T-cell (primary cell): ENCODE data around the gene C2CD5. TPM values are rescaled to one million over a fixed set of nuclear protein-coding genes. Genes with fewer than 3 reads are reported as not detected.

Experiments
- ATAC-seq, 4 experiments: fragments of 200-7000 bp in 3 of 4; fragments of 150-1000 bp in 1 of 4; cut with Tn5 transposase; replicated peaks in 1 of 4; 1 replicate in 3 of 4; 2 replicates in 1 of 4; pipeline ENCODE4 v1.10.0; 2021; ENCODE audit warnings: moderate library complexity in 3 of 4, mild to moderate bottlenecking in 2 of 4, moderate number of reproducible peaks in 1 of 4
- CTCF ChIA-PET, 2 donors: fragments of 300-600 bp; sonication (Branson Sonifier 250); formaldehyde crosslinking; loops; one replicate each; lab custom pipeline; 2022; ENCODE audit warnings: antibody characterized with exemption in 2 of 2; lab: Charles Lee
- POLR2A ChIA-PET, 2 donors: fragments of 300-600 bp; sonication (Branson Sonifier 250); formaldehyde crosslinking; loops; one replicate each; lab custom pipeline; 2022; ENCODE audit warnings: antibody characterized with exemption in 2 of 2; lab: Charles Lee
- DNase-seq, 35 experiments: peaks; one replicate each; pipeline versions ENCODE4 v3.0.0 to v3.0.0-alpha.2; 2013 to 2023
- H3K27ac ChIP-seq: one replicate; pipeline ENCODE4 v1.5.1; 2013; ENCODE audit warnings: low read length
- H3K27me3 ChIP-seq, 2 experiments: replicated peaks in 1 of 2; 1 replicate in 1 of 2; 2 replicates in 1 of 2; pipeline versions ENCODE4 v1.6.1 to v1.7.0; 2013; ENCODE audit warnings: low read length in 1 of 2, mixed read lengths in 1 of 2; ENCODE audit not compliant: control insufficient read depth in 2 of 2, insufficient read depth in 2 of 2; ENCODE audit errors: extremely low read depth in 1 of 2
- H3K36me3 ChIP-seq, 2 donors: 1 replicate in 1 of 2; 2 replicates in 1 of 2; pipeline versions ENCODE4 v1.6.1 to v1.7.0; 2013; ENCODE audit warnings: low read length in 1 of 2; ENCODE audit not compliant: control insufficient read depth in 2 of 2, insufficient read depth in 1 of 2; ENCODE audit errors: extremely low read depth in 1 of 2
- H3K4me1 ChIP-seq, 2 experiments: 1 replicate in 1 of 2; 2 replicates in 1 of 2; pipeline versions ENCODE4 v1.6.1 to v1.7.0; 2013; ENCODE audit warnings: low read length in 2 of 2, mixed read lengths in 1 of 2; ENCODE audit not compliant: insufficient read depth in 2 of 2, control insufficient read depth in 1 of 2; ENCODE audit errors: extremely low read depth in 1 of 2
- H3K4me3 ChIP-seq, 2 donors: 1 replicate in 1 of 2; 2 replicates in 1 of 2; pipeline versions ENCODE4 v1.5.1 to v1.7.0; 2013; ENCODE audit warnings: mild to moderate bottlenecking in 2 of 2, low read length in 1 of 2, moderate library complexity in 1 of 2; ENCODE audit not compliant: control insufficient read depth in 1 of 2; ENCODE audit errors: extremely low read depth in 1 of 2
- H3K9me3 ChIP-seq: 2 replicates; pipeline ENCODE4 v1.7.0; 2013
- H3K27ac Mint-ChIP-seq, 2 donors: one replicate each; pipeline ENCODE4 v1.8.0; 2020 to 2021; ENCODE audit warnings: mild to moderate bottlenecking in 2 of 2, mixed read lengths in 2 of 2
- H3K27me3 Mint-ChIP-seq, 2 donors: one replicate each; pipeline ENCODE4 v1.8.0; 2021 to 2022; ENCODE audit warnings: mixed read lengths in 2 of 2
- H3K36me3 Mint-ChIP-seq: one replicate; pipeline ENCODE4 v1.8.0; 2021; ENCODE audit warnings: mixed read lengths
- H3K4me1 Mint-ChIP-seq, 3 donors: one replicate each; pipeline ENCODE4 v1.8.0; 2020 to 2022; ENCODE audit warnings: mixed read lengths in 3 of 3, mild to moderate bottlenecking in 1 of 3
- H3K4me3 Mint-ChIP-seq, 3 donors: one replicate each; pipeline ENCODE4 v1.8.0; 2020 to 2022; ENCODE audit warnings: mild to moderate bottlenecking in 3 of 3, mixed read lengths in 3 of 3, moderate library complexity in 3 of 3
- H3K9me3 Mint-ChIP-seq, 3 donors: one replicate each; pipeline ENCODE4 v1.8.0; 2020 to 2022; ENCODE audit warnings: mixed read lengths in 3 of 3
- WGBS: methylation state at CpG from one replicate; pipeline ENCODE4 v1.1.5; 2013; ENCODE audit warnings: missing lambda C conversion rate; ENCODE audit not compliant: insufficient coverage; 5-methylcytosine and 5-hydroxymethylcytosine counted together
- total RNA-seq, 35 experiments: library from RNA in 6 of 35; stranded (reverse) in 6 of 35; fragments of 120-200 nt in 1 of 35; gene quantifications; one replicate each; pipeline versions ENCODE4 v1.2.1 to v1.2.4 and lab custom pipeline; 2013 to 2026

Gene C2CD5
- total RNA-seq, 5 donors from 2014 or later (not counting 1 experiment from before 2014, with no cell fraction given) = 34.6 to 44.9 (median 42.6) TPM

DNA sequence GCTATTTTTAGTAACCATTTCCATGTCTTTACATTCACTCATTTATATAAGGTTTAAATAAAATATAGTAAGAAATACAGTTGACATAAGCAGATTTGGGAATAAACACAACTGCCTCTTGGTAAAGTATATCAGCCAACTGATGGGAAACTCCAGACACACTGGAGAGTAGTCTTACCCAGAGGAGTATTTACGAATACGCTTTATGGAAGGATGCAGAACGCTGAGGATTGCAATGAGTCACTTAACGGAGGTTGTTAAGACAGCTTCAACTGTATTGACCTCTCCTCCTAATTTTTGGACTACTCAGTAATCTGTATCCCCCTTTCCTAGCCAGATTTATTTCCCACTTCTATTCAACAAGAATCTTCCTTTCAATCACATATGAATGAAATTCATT lies 6.0 kb downstream of the C2CD5 start:
- Mint-ChIP-seq H3K4me3 (no peak overlapping the region), H3K4me1 (peaks cover 71 to 76% (median 73%) of the 10 kb centered on the region in 3 donors), H3K27ac (no peak overlapping the region), H3K9me3 (no peaks in the 10 kb centered on the region), H3K27me3 (no peaks in the 10 kb centered on the region), H3K36me3 (peaks cover 30% of the 10 kb centered on the region)
- no peak for ATAC-seq
- Histone ChIP-seq H3K27me3 (no peaks in the 10 kb centered on the region), H3K36me3 (peaks cover 2 to 5% of the 10 kb centered on the region in 2 donors), H3K27ac (no peak overlapping the region), H3K4me3 (no peak overlapping the region), H3K4me1 (peaks cover 17 to 29% of the 10 kb centered on the region in 2 experiments), H3K9me3 (no peaks in the 10 kb centered on the region)
- ChIA-PET CTCF (no interaction called here), POLR2A (no interaction called here)
- WGBS = no CpG with 5 or more reads among the region's 4 CpGs
- DNase-seq = no peak

DNA sequence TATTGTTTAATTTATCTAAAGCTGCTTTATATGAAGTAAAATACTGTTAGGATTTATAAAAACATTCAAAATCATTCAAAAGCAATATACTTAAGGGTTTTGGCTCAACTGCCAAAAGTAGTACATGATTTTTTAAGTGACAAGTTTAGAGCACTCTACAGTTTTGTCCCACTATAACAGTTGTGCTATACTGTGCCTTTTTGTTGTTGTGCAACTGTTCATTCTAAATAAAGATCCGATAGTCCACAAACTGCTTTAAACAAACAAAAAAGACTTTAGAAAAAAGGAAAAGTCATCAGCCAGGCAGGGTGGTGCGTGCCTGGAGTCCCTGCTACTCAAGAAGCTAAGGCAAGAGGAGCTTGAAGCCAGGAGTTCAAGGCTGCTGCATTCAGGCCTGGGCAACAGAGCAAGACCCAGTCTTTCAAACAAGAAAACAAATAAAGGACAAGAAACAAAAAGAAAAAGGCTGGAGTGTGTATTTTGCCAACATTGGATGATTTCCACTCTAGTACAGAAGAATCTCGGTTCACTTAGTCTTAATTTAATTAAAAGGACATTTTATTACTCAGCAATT lies 7.3 kb downstream of the C2CD5 start:
- peaks cover 6 to 20% of the 10 kb centered on the region in 2 experiments for H3K4me1 ChIP-seq
- H3K9me3 Mint-ChIP-seq = no peaks in the 10 kb centered on the region

DNA sequence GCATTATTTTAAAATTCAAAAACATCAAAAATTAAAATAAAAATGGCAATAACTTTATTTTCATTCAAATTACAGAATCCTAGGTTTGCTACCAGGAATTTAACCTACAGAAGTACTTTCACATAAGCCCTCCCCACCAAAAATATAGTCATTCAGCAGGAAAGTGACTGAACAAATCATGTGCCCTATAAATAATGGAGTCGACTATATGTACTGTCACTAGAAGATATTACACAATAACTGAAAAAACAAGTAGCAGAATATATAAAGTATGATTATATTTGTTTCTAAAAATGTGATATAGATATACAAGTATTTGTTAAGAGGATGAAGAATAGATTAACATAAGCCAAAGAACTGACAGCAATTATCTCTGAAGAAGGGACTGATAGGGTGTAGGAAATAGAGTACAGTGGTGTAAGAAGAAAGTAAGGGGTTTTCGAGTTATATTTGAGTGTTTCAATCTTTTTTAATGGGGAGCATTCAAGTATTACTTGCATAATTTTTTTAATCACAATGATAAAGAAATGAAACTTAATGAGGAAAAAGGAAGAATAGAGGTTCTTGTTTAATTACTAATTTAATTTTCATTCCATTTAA lies 7.9 kb downstream of the C2CD5 start:
- no peaks in the 10 kb centered on the region for H3K27me3 ChIP-seq
- ATAC-seq (no peak), DNase-seq (no peak)
- no peaks in the 10 kb centered on the region for H3K9me3 Mint-ChIP-seq
- no peak overlapping the region for H3K27ac ChIP-seq
- H3K36me3 Mint-ChIP-seq = peaks cover 40% of the 10 kb centered on the region
- no peaks in the 10 kb centered on the region for H3K9me3 ChIP-seq
- no peak overlapping the region for H3K27ac Mint-ChIP-seq
- H3K4me1 Mint-ChIP-seq = peaks cover 59 to 65% (median 61%) of the 10 kb centered on the region in 3 donors
- no peak overlapping the region for H3K4me3 ChIP-seq
- POLR2A ChIA-PET = interaction anchor here (0.6 kb wide), 2 partner anchors 31 to 39 kb away, joined by 3 read pairs; no protein-coding TSS in a partner anchor
- no peak overlapping the region for H3K4me3 Mint-ChIP-seq
- no CpG with 5 or more reads among the region's 2 CpGs for WGBS
- peaks cover 1 to 20% of the 10 kb centered on the region in 2 experiments for H3K4me1 ChIP-seq
- CTCF ChIA-PET = interaction anchor here in 1 of 2 donors (1.4 kb wide), 1 partner anchor 15 kb away, joined by 5 read pairs; no protein-coding TSS in a partner anchor
- H3K27me3 Mint-ChIP-seq = no peaks in the 10 kb centered on the region
- H3K36me3 ChIP-seq = peaks cover 13 to 22% of the 10 kb centered on the region in 2 donors

More for the DNA sequence above, 7.3 kb downstream of the C2CD5 start:
- ATAC-seq (no peak), DNase-seq (no peak)
- Mint-ChIP-seq H3K36me3 (peaks cover 40% of the 10 kb centered on the region), H3K27me3 (no peaks in the 10 kb centered on the region), H3K27ac (no peak overlapping the region), H3K4me1 (peaks cover 65 to 71% (median 68%) of the 10 kb centered on the region in 3 donors), H3K4me3 (no peak overlapping the region)
- Histone ChIP-seq H3K36me3 (peaks cover 10 to 17% of the 10 kb centered on the region in 2 donors), H3K27me3 (no peaks in the 10 kb centered on the region), H3K4me3 (no peak overlapping the region), H3K27ac (no peak overlapping the region), H3K9me3 (no peaks in the 10 kb centered on the region)
- 90% methylated on average over 2 of the region's 3 CpGs for WGBS
- ChIA-PET POLR2A (interaction anchor here in 1 of 2 donors (0.6 kb wide), 1 partner anchor 32 kb away, joined by 3 read pairs; no protein-coding TSS in a partner anchor), CTCF (interaction anchor here in 1 of 2 donors (0.6 kb wide), 1 partner anchor 501 kb away, joined by 5 read pairs; no protein-coding TSS in a partner anchor)

DNA sequence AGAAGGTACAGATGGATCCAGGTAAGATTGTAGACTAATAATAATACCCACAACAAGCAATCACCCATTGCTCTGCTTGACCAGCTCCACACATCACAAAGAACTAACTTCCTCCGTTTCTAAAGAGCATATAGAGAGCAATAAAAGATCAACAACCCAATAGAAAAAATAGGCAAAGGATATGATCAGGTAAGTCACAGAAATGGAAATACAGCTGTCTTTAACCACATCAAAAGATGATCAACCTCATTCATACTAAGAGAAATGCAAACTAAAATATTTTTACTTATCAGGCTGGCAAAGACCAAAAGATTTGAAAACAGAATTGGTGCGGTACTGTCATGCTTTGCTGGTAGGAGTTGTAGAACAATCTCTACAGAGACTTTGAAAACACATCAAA lies 8.9 kb downstream of the C2CD5 start:
- no peak overlapping the region for H3K4me3 ChIP-seq
- H3K4me1 Mint-ChIP-seq = peaks cover 52 to 57% (median 56%) of the 10 kb centered on the region in 3 donors
- peak overlapping the region; percentile 39 to 44 for H3K27ac Mint-ChIP-seq
- peaks cover 0 to 20% of the 10 kb centered on the region in 2 experiments for H3K4me1 ChIP-seq
- peaks cover 41% of the 10 kb centered on the region for H3K36me3 Mint-ChIP-seq
- H3K9me3 ChIP-seq = no peaks in the 10 kb centered on the region
- peaks cover 13 to 27% of the 10 kb centered on the region in 2 donors for H3K36me3 ChIP-seq
- DNase-seq (peak in 1 of 35 experiments; percentile 28), ATAC-seq (peak in 3 of 4 experiments; percentile 53 to 74 (median 56))
- no peaks in the 10 kb centered on the region for H3K9me3 Mint-ChIP-seq
- no peaks in the 10 kb centered on the region for H3K27me3 ChIP-seq
- no CpG with 5 or more reads among the region's 2 CpGs for WGBS
- CTCF ChIA-PET = interaction anchor here (0.5 to 1.4 kb wide), 3 partner anchors 16 to 838 kb away, joined by 3 to 5 read pairs (median 5); no protein-coding TSS in a partner anchor
- no peak overlapping the region for H3K4me3 Mint-ChIP-seq
- no peaks in the 10 kb centered on the region for H3K27me3 Mint-ChIP-seq
- POLR2A ChIA-PET = interaction anchor here in 1 of 2 donors (0.6 kb wide), 2 partner anchors 34 to 38 kb away, joined by 3 read pairs; no protein-coding TSS in a partner anchor
- no peak overlapping the region for H3K27ac ChIP-seq

DNA sequence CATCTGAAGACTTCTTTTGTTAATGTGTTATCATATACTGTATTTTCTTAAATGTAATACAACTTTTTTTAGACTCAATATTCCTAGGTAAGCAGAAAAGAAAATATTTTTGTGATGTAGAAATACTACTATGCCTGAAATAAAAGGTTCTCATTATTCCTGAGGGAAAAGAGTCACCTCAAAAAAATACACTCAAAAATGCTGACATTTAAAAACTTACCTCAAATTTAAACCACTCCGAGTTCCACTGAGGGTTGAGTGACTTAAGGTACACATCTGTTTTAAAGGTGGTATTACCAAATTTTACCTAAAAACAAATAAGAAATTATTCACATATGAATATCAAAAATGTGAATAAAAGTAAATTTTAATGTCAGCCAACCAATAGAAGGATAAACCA lies 9.3 kb downstream of the C2CD5 start:
- peaks cover 38% of the 10 kb centered on the region for H3K36me3 Mint-ChIP-seq
- CTCF ChIA-PET = interaction anchor here (0.5 to 1.4 kb wide), 2 partner anchors 17 to 837 kb away, joined by 5 read pairs; no protein-coding TSS in a partner anchor

DNA sequence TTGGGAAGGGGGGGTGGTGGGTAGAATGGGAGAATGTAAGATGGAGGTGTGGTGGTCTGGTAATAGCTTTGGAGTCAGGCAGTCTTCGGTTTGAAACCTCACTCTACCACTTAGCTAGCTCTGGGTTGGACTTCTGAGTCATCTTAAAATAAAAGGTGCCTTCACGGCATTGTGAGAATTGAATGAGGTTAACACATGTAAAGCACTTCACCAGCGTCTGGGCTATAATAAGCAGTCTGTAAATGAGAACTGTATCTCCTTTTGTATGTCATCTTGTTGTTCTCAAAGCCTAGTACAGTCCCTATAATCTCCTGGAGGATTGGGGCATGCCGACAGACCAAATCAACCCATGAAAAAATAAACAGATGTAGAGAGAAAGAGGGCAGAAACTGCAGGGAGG lies 11.2 kb downstream of the C2CD5 start:
- peaks cover 32% of the 10 kb centered on the region for H3K36me3 Mint-ChIP-seq
- peak overlapping the region in 1 of 2 donors; percentile 26 for H3K27ac Mint-ChIP-seq
- H3K4me1 Mint-ChIP-seq = peaks cover 36 to 43% (median 39%) of the 10 kb centered on the region in 3 donors
- ATAC-seq (peak in 1 of 4 experiments; percentile 16), DNase-seq (no peak)
- H3K36me3 ChIP-seq = peaks cover 13 to 31% of the 10 kb centered on the region in 2 donors
- no peaks in the 10 kb centered on the region for H3K9me3 Mint-ChIP-seq
- ChIA-PET CTCF (interaction anchor here in 1 of 2 donors (0.8 kb wide), 1 partner anchor 19 kb away, joined by 3 read pairs; no protein-coding TSS in a partner anchor), POLR2A (no interaction called here)
- no CpG with 5 or more reads among the region's 4 CpGs for WGBS
- no peak overlapping the region for H3K4me3 Mint-ChIP-seq
- peaks cover 0 to 9% of the 10 kb centered on the region in 2 experiments for H3K4me1 ChIP-seq
- H3K4me3 ChIP-seq = no peak overlapping the region
- H3K27me3 ChIP-seq = no peaks in the 10 kb centered on the region
- H3K9me3 ChIP-seq = no peaks in the 10 kb centered on the region
- H3K27ac ChIP-seq = no peak overlapping the region
- H3K27me3 Mint-ChIP-seq = no peaks in the 10 kb centered on the region

More for the DNA sequence above, 9.3 kb downstream of the C2CD5 start:
- Histone ChIP-seq H3K4me1 (peaks cover 0 to 20% of the 10 kb centered on the region in 2 experiments), H3K9me3 (no peaks in the 10 kb centered on the region), H3K36me3 (peaks cover 13 to 27% of the 10 kb centered on the region in 2 donors), H3K27ac (no peak overlapping the region), H3K4me3 (no peak overlapping the region), H3K27me3 (no peaks in the 10 kb centered on the region)
- ATAC-seq (no peak), DNase-seq (no peak)
- WGBS = no CpG with 5 or more reads among the region's 1 CpG
- H3K4me1 Mint-ChIP-seq = peaks cover 48 to 53% (median 51%) of the 10 kb centered on the region in 3 donors
- no peak overlapping the region for H3K4me3 Mint-ChIP-seq
- H3K9me3 Mint-ChIP-seq = no peaks in the 10 kb centered on the region
- peak overlapping the region in 1 of 2 donors; percentile 39 for H3K27ac Mint-ChIP-seq
- POLR2A ChIA-PET = interaction anchor here in 1 of 2 donors (0.6 kb wide), 1 partner anchor 34 kb away, joined by 3 read pairs; no protein-coding TSS in a partner anchor
- no peaks in the 10 kb centered on the region for H3K27me3 Mint-ChIP-seq
